SW 1271 (cell line): ENCODE results near the gene FAM181A.

Experiments
- DNase-seq, 2 experiments: peaks; one replicate each; lab custom pipeline; 2025; lab: John Stamatoyannopoulos, UW

The FAM181A gene

DNA sequence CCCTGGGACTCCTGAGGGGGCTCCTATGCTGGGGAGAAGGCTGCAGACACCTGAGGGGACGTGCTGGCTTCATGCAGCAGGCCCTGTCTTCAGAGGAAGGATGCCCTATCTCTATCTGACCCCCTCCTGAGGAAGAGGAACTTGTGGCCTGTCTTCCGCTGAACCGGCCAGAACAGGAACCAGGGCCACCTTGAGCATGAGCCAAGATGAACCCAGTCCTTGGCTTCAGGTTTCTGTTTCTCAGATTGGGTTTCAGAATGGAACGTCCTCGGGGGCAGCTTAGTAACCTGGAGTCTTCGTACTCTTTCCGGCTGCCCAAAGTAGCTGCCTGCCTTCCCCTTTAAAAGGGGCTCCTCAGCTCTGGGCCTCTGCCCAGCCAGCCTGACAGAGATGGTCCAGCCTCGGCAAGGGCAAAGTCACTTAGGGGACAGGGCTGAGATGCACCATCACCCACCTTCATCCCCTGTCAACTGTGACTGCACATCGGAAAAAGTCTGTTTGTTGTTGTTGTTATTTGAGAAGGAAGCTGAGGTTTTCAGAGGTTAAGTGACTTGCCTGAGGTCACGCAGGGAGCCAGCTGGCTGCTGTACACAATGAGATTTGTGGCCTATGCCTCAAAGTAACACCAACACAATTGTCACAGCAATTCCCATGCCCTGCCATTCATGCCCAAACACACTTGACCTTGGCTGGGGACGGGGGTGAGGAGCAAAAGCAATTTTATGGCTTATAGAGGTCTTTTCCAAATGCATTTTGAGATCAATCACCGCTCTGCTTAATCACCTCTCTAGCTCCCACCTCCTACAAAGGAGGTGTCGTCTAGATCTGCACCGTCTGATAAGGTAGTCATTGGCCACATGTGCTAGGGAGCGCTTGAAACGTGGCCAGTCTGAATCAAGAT is 35.8 kb downstream of the FAM181A start:
- DNase-seq = peak in 1 of 2 experiments; percentile 67

DNA sequence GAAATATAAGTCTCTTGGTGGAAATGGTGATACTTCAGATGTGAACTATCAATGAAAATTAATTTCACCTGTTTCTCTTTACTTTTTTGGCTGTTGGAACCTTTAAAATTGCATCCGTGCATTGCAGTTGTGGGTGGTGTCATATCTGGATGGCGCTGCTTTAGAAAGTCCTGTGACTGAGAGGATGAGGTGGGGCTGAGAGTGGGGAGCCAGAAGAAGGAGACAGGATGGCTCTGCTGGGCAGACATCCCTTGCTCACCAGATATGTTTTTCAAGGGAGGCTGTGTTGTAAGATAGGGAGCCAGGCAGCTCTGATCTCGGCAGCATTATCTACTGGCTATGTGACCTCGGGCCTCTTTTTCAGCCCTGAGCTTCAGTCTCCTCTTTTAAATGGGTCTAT is 36.5 kb downstream of the FAM181A start:
- DNase-seq = no peak

DNA sequence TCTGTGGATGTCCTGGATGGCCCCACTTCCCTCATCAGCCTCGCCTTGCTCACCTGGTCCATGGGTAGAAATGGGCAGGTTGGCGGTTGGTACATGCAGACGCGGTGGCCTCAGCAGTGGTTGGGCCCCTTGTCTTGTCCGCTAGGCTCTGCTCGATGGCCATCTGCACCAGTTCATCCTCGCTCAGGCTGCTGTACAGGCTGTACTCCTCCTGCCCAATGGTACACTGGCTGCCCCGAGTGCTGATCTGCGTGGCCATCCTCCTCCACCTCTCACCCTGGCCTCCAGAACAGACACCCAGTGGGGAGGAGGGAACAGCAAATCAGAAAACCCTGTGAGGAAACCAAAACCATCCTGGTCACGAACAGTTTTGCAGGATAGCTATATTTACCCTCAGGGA is 37.1 kb downstream of the FAM181A start:
- DNase-seq = no peak

DNA sequence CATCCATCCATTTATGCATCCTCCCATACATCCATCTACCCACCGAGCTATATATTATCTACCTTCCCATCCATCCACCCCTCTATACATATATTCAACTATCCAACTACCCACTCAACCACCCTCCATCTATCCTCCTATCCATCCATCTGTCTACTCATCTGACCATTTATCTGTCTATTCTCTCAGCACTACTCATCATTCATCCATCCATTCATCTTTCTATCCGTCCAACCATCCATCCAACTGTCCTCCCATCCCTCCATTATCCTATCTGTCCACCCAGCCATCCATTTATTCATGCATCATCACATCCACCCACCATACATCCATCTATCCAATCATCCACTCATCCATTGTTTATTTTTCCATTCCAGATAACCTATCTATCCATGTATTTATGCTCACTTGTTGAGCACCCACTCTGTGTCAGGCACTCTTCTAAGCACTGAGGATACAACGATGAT is 37.7 kb downstream of the FAM181A start:
- no peak for DNase-seq

DNA sequence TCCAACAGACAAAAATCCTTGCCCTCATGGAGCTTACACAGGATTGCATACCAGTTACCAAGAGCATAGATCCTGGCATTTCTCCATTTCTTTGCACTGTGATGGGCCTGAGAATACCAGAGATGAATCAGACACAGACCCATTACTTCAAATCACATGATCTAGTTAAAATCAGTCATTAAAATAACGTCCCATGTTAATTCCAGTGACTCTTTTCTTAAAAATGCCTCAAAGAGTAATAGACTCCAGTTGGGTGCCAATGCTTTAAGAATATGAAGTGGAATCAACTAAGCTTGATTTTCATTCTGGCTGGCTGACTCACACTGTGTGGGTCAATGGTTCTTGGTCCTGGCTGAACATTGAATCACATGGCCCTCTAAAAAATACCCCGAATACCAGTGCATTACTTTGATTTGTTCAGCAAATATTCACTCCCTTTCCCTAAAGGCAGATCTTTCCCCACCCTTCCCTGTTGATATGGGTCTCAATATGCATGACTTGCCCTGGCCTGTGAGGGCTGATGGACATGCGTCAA is 38.2 kb downstream of the FAM181A start:
- no peak for DNase-seq

DNA sequence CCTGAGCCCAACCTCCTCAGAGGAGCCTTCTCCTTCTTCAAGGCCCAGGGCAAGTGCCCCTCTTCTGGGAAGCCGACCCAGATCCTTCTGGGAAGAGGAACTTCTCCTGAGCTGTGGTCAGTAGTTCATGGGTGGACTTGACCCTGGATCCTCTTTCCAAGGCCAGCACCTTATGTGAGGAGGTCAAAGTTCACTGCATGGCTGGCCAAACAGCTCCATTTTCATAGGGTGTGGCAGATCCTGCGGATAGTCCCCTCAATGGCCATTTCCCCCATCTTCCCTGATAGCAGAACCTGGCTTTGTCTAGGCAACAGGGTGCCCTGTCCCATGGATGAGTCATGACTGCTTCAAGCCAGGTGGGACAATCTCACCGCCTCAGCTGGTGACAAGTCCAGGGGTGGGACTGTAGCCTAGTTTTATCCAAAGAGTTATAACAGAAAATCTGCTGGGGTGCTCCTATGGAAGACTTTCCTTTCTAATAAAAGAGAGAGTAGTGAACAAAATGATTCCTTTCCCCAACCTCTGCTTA is 38.9 kb downstream of the FAM181A start:
- DNase-seq = no peak

DNA sequence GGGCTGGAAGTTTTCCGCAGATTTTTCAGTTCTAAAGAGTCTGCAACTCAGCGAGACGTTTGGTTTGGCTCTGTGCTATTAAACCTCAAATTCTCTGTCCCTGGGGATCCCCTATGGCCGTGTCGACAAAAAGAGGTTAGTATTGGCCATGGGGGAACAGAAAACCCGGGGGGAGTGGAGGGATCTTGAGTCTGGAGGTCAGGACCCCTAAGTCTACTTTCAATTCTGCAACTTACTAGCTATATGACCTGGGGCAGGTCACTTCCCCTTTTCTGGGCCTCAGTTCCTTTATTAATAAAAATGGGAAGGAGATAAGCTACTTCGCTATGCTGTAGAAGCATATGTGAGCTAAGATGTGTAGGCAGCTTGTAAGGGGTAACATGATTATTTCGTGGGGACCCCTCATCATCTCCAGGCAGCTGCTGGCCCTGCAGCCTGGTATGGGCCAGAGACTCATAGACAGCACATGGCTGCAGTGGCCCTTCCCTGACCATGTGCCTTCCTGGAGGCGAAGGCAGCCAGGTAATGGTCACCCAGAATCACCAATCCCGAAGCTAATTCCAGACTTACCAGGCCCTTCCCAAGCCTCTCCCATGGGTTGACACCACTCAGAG is 40.6 kb downstream of the FAM181A start:
- no peak for DNase-seq

DNA sequence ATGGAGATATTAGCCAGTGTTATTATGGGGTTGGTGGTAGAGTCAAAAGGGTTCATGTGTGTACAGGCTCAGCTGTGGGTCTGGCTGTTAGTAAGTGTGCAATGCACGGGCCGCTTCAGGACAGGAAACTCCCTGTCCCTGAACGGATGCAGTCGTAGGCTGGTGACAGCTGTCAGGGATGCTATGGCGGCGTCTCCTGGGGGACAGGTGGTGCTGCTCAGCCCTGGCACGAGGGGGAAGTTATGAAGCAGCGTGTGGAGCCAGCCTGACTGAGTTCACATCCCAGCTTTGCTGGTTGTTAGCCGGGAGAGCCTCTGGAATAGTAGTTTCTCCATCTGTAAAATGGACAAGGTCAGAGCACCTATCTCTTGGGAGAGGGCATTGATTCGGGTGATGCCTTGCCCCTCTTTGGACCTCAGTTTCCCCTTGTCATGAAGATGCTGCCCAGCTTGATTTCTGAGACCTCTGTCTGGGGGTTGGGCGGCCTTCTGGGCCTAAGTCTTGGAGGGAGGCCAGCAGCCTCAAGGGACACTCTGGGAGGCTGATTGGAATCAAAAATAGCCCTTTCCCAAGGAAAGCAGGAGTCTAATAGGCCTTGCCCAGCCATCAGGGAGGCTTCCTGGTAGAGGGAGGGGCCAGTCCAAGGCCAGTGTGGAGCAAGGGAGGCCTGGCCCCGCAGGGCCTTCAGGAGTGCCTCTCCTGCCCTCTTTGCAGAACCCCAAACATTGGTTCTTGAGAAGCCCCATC is 42.1 kb downstream of the FAM181A start:
- no peak for DNase-seq

DNA sequence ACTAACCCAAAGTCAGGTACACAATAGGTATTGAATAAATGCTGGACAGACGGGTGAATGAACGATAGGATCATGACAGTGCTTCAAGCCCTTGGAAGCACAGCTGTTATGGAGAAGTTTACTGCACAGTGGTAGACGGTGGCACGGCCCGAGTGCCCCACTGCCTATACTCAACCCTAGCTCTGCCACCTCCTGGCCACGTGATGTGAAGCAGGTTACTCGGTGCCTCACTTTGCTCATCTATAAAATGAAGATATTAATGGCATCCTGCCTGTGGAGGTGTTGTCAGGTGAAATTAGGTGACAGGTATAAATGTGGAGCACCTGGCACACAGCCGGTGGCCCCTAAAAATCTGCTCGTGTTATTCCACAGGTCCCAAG is 43.4 kb downstream of the FAM181A start:
- DNase-seq = peak in 1 of 2 experiments; percentile 53

DNA sequence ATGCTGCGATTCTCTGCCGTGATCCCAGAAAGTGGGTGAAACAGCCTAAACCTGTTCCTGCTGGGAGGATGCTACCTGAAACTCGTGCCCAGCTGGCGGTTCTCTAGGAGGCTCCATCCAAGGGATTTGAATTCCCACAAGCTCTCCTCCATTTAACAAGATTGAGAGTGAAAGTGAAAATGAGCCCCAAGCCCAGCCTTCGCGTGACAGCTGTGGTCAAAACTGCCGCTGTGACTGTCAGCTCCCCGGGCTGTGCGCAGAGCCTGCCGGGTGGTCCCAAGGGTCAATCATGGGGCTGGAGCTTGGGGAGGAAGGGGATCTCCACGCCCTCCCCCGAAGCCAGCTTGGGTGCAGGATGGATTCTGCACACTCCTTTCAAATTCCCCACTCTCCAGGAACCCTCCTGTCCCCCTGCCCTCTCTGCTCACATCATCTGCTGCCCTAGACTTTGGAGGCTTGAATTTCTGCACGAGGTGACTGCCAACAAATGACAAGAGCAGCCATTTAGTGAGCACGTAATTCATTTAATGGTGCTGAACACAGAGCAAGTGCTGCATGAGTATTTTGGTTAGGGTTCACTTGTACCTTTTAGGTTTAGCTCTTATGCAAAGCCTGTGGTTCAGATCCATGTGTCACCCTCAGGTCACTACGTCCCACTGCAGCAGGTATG is 44.0 kb downstream of the FAM181A start:
- DNase-seq = no peak

DNA sequence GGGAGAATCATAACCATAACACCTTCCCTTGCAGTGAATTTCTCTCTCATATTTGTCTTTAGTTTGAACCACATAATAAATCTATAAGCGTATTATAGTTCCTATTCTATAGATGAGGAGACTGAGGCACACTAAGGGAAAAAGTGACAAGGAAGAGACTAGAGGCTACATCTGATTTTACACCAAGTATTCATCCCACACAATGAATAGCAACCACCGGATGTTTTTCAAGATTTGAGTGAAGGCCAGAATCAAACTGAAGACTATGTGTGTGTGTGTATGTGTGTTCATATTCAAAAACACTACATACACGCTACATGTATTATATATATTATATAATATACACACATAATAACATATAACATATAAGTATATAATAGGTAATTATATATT is 44.5 kb downstream of the FAM181A start:
- DNase-seq = no peak

DNA sequence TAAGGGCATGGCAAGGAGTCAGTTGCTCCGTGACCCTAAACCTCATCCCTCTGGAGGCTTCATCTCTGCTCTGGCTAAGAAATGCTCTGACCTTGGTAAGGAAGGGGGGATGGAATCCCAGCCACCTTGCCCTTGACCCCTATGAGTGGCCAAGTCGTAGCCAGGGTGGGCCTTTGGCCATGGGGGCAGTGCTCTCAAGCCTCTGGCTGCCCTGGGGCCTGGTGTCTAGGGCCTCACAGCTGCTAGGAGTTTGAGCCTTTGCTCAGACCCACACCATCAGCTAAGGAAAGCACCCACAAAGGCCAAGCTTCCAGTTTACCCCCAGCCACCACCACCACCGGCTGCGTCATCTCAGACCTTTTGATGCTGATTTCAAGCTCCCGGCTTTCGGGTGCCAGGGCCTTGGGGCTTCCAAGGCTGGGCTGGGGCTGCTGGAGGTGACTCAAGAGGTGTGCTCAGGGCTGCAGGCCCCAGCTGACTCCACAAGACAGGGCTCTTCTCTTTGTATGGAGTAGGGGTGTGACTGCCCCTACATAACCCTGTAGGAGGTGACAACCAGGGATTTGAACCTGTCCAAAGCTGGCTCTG is 45.6 kb downstream of the FAM181A start:
- no peak for DNase-seq

DNA sequence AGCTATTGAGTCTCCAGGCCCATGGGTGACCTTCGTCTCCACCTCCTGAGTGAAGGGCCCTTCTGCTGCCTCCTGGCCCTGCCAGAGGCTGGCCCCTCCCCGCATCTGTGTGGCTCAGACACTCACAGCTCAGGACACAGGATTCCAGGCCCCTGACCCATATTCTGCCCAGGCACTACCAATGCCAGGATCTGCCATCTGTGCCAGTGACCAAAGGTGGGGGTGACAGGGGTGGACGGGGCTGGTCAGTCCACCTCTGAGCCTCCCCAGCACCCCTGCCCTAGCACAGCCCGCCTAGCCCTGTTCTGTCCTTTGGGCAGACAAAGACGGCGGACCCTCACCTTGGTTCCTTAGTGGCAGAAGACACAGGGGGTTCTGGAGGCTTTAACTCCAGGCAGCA is 46.5 kb downstream of the FAM181A start:
- no peak for DNase-seq

DNA sequence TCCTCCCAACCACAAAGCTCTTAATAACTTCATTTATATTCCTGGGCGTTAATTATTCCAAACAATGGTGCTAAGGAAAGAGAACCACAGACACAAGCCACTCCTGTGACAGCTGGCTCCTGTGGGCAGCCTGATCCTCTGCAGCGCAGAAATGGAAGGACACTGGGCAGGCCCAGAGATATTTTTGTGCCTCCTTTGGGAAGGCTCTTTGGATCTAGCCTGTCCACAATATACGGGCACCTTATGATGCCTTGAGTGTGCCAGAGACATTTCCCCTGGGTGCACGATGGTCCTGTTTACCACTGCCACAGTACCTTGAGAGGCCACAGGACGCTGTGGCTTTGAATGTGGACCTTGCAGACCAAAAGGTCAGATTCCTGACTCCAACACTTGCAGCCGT is 47.2 kb downstream of the FAM181A start:
- no peak for DNase-seq

DNA sequence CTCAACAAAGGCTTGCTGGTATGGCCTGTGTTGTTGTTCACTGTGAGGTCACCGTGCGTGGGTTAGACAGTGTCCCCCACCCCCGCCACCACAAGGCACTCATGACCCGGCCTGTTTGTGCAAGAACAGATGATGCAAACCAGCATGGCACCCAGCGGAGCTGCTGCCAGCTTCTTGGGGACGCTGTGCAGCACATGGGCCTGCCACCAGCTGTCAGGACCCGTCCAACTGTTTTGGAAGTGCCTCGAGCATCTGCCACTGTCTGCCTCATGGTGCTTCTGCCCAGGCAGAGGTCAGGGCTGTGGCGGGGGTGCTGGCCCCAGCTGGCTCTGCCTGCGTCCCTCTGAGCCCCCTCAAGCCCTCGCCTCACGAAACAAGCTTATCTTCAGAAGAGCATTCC is 47.7 kb downstream of the FAM181A start:
- DNase-seq = no peak

DNA sequence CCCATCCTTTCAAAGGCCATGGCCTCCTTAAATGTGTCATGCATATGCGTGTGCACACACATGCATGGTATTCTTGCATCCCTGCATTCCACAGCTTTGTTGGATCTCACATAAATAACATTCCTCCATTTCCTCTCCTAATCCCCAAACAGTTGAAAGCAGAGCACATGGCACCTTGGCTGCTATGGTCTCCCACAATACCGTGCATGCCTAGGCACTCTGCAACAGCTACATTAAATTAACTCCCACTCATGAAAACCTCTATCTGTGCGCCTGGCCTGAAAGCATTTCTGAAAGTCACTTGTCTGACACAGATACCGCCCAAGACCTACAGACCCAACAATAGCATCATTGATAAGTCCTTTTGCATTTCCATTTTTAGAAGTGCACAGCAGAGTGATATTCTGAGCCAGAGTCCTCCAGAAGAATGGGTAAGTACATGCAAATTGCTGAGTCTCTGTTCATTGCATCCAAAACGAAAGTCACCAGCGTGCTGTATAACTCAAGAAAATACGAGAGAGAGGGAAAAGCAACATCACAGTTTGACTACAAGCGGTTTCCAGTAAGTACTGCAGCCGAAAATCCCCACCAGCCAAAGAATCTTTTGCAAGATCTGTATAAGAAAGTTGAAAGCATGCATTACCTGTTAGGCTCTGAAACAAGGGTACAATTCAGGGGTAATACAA is 48.8 kb downstream of the FAM181A start:
- no peak for DNase-seq

DNA sequence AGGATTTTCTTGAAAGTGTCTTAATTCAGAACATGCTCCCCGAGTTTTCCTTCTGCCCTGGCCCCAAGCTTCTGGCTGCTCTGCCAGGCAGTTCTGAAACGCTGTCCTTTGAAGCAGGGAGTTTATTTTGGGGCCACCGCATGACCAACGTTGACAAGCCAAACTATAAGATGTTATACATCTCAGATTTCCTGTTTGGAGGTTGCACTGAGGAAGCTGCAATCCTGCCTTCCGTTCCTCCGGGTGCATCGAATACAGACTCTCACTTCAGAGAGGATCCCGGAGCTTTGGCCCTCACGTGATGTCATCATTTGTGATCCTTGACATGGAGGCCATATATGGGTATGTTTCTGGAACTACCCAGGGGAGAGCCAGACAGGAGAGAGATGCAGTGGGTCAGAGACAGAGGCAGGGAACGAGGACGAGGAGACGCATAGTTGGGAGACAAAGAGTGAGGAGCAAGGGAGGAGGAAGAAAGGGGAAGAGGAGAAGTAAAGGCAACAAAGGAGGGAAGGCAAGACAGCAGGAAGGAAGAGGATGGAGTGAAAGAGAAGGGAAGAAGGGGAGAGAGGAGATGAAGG is 49.4 kb downstream of the FAM181A start, which contains the start of gene ASB2:
TSS of gene ASB2 (minus strand) at position 94 of the 581 bp plus-strand sequence. CDS start 12,031 bp downstream, outside the sequence.
- DNase-seq = no peak

DNA sequence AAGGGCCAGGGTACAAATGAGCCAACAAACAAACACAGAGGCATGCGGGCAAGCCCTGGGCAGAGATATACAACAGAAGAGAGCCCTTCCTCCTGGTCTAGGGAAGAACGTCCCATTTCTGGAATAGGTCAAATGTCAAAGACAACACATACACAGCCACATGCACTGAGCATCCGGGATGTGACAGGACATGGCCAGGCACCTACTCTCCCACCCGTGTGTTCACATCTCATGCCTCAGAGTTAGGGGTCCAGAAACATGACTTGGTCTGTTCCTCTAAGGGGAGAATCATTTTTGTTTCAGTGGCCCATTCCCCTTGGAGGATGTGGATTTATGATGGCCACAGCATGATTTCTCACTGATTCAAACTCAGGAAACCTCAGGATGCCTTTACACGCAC is 50.0 kb downstream of the FAM181A start:
- DNase-seq = no peak

DNA sequence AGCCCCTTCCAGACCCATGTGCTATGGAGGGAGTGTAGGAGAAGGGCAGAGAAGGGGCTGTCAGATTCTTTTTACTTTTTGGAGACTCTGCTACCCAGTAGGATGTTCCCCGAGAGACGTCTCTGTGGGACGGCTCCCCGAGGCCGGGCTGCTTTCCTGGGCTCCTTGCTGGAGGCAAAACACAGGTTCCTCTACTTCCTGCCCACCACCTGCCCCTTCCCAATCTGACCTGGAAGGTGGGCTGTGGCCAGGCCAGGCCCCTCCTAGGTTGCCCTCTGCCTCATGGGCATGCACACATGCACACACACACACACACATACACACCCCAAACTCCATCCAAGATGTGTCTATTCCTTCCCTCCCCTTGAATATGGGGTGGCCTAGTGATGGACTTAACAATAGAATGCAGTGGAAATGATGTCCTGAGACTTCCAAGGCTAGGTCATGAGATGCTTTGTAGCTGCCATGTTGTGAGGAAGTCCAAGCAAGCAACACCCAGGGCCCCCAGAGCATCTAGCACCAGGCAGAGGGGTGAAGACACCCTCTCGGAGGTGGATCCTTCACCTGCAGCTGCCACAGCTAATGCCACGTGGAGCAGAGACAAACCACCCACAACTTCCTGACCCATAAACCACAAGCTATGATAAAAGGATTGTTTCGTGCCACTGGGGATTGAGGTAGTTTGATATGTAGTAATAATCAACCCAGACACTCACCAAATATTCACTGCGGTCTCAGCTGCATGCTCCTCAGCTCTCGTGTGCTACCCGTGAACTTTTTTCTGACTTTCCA is 50.8 kb downstream of the FAM181A start:
- no peak for DNase-seq
